Measurements from ENCODE around the gene DNAJB13.

DNAJB13 gene

GRCh38 chr11:74001822-74002286 is 51.0 kb downstream of the DNAJB13 start:
- DNase-seq, result no peak

- DNase-seq, result no peak
Measured at GRCh38 chr11:74002832-74003231, 52.0 kb downstream of the DNAJB13 start.

- DNase-seq, result no peak
Measured at GRCh38 chr11:74004046-74004695, 53.3 kb downstream of the DNAJB13 start.

GRCh38 chr11:74004759-74005615 is 54.2 kb downstream of the DNAJB13 start:
- no peak for DNase-seq

- no peak for DNase-seq
Measured at GRCh38 chr11:74005721-74006517, 55.1 kb downstream of the DNAJB13 start.

GRCh38 chr11:74006743-74007304 is 56.0 kb downstream of the DNAJB13 start:
- no peak for DNase-seq

- no peak for DNase-seq
Measured at GRCh38 chr11:74007691-74008372, 57.0 kb downstream of the DNAJB13 start.

- peak; percentile 57 for DNase-seq
Measured at GRCh38 chr11:74008373-74009229, 57.8 kb downstream of the DNAJB13 start, which contains the start of gene UCP3. TSS of gene UCP3 (minus strand) at chr11:74009085. CDS start at chr11:74007042, 2,043 bp downstream.

- DNase-seq, result no peak
Measured at GRCh38 chr11:74009230-74009547, 58.4 kb downstream of the DNAJB13 start.

- no peak for DNase-seq
Measured at GRCh38 chr11:74009675-74010305, 59.0 kb downstream of the DNAJB13 start.

GRCh38 chr11:74010306-74011300 is 59.8 kb downstream of the DNAJB13 start:
- DNase-seq, result no peak

- DNase-seq, result no peak
Measured at GRCh38 chr11:74011360-74012073, 60.7 kb downstream of the DNAJB13 start.

- no peak for DNase-seq
Measured at GRCh38 chr11:74012074-74012809, 61.4 kb downstream of the DNAJB13 start.

GRCh38 chr11:74013141-74013540 is 62.3 kb downstream of the DNAJB13 start:
- DNase-seq, result no peak

- DNase-seq, result no peak
Measured at GRCh38 chr11:74014880-74015279, 64.1 kb downstream of the DNAJB13 start.

- no peak for DNase-seq
Measured at GRCh38 chr11:74015919-74016684, 65.3 kb downstream of the DNAJB13 start.

GRCh38 chr11:74017631-74018030 is 66.8 kb downstream of the DNAJB13 start:
- no peak for DNase-seq
